K562 (cell line): ENCODE measurements around the gene SKIL. TPM values are rescaled to one million over a fixed set of nuclear protein-coding genes. Genes with fewer than 3 reads are reported as not detected.

Source experiments
- CREB1 ChIP-seq, 2 experiments: sonication (generic) in 1 of 2; formaldehyde crosslinking in 1 of 2; IDR thresholded peaks; 2 replicates each; pipeline versions ENCODE4 v1.6.1 to v1.8.0; 2012 to 2022; ENCODE audit warnings: inconsistent platforms in 1 of 2, mild to moderate bottlenecking in 1 of 2, missing genetic modification reagents in 1 of 2, moderate library complexity in 1 of 2
- E2F1 ChIP-seq: sonication (generic); formaldehyde crosslinking; IDR thresholded peaks from 2 replicates; pipeline ENCODE4 v1.8.1; 2023; ENCODE audit warnings: mild to moderate bottlenecking, missing genetic modification reagents, moderate library complexity
- JUN ChIP-seq, 2 experiments: sonication (generic) in 1 of 2; formaldehyde crosslinking in 1 of 2; IDR thresholded peaks; 2 replicates each; pipeline versions ENCODE4 v1.6.1 to v1.8.0; 2012 to 2022; ENCODE audit warnings: borderline replicate concordance in 2 of 2, mild to moderate bottlenecking in 2 of 2, improper control_type of control experiment in 1 of 2, low read depth in 1 of 2, low read length in 1 of 2, missing genetic modification reagents in 1 of 2
- MAFK ChIP-seq: IDR thresholded peaks from 2 replicates; pipeline ENCODE4 v1.6.1; 2011; ENCODE audit warnings: low read length, improper control_type of control experiment
- NR2F6 ChIP-seq: fragments of 450-650 bp; formaldehyde crosslinking; IDR thresholded peaks from 2 replicates; pipeline ENCODE4 v1.4.0; 2020; ENCODE audit warnings: mild to moderate bottlenecking
- OTX1 ChIP-seq: fragments of 450-650 bp; formaldehyde crosslinking; IDR thresholded peaks from 2 replicates; pipeline ENCODE4 v1.4.0; 2022; ENCODE audit warnings: mild to moderate bottlenecking
- RFX7 ChIP-seq: fragments of 250-450 bp; sonication (Bioruptor Pico); IDR thresholded peaks from 2 replicates; pipeline ENCODE4 v1.5.1; 2021; ENCODE audit warnings: mild to moderate bottlenecking
- SLC30A9 ChIP-seq: fragments of 250-450 bp; sonication (Bioruptor Pico); IDR thresholded peaks from 2 replicates; pipeline ENCODE4 v1.8.0; 2022; ENCODE audit warnings: mild to moderate bottlenecking, moderate library complexity
- SNRNP70 ChIP-seq: fragments of 200-400 bp; formaldehyde crosslinking; optimal IDR thresholded peaks from 2 replicates; pipeline ENCODE3; 2017; ENCODE audit warnings: low read depth, low read length
- SRSF1 ChIP-seq: fragments of 200-400 bp; formaldehyde crosslinking; IDR thresholded peaks from 2 replicates; pipeline ENCODE4 v1.6.1; 2017; ENCODE audit warnings: mild to moderate bottlenecking, low read depth, low read length, moderate library complexity
- THRA ChIP-seq: fragments of 450-650 bp; IDR thresholded peaks from 2 replicates; pipeline ENCODE4 v1.6.1; 2017; ENCODE audit warnings: mild to moderate bottlenecking, moderate library complexity
- XRCC3 ChIP-seq: fragments of 450-650 bp; IDR thresholded peaks from 2 replicates; pipeline ENCODE4 v1.6.1; 2017; ENCODE audit warnings: mild to moderate bottlenecking, moderate library complexity
- ZNF140 ChIP-seq: fragments of 250-450 bp; sonication (Bioruptor Pico); IDR thresholded peaks from 2 replicates; pipeline ENCODE4 v1.8.0; 2021; ENCODE audit warnings: moderate library complexity, mild to moderate bottlenecking, inconsistent platforms
- ZNF197 ChIP-seq: fragments of 200-800 bp; sonication (Bioruptor generic); IDR thresholded peaks from 2 replicates; pipeline ENCODE4 v1.6.1; 2016; ENCODE audit warnings: low read depth, missing genetic modification characterization, missing compliant biosample characterization
- ZNF398 ChIP-seq: fragments of 250-450 bp; sonication (Bioruptor Pico); IDR thresholded peaks from 2 replicates; pipeline ENCODE4 v1.8.0; 2021; ENCODE audit warnings: moderate library complexity, mild to moderate bottlenecking, inconsistent platforms
- ZNF41 ChIP-seq: fragments of 250-450 bp; sonication (Bioruptor Pico); conservative IDR thresholded peaks from 2 replicates; pipeline ENCODE4 v1.4.0; 2020; ENCODE audit warnings: mild to moderate bottlenecking
- ZNF431 ChIP-seq: sonication (generic); formaldehyde crosslinking; IDR thresholded peaks from 2 replicates; pipeline ENCODE4 v1.8.0; 2022; ENCODE audit warnings: mild to moderate bottlenecking, missing genetic modification reagents
- ZNF561 ChIP-seq: fragments of 450-650 bp; formaldehyde crosslinking; conservative IDR thresholded peaks from 2 replicates; pipeline ENCODE4 v1.4.0; 2020; ENCODE audit warnings: mild to moderate bottlenecking, moderate library complexity
- ZNF717 ChIP-seq: fragments of 250-450 bp; sonication (Bioruptor Pico); IDR thresholded peaks from 2 replicates; pipeline ENCODE4 v1.5.0; 2021
- ZNF740 ChIP-seq, 3 experiments: fragments of 200-800 bp in 1 of 3; sonication (Bioruptor generic) in 1 of 3; sonication (generic) in 1 of 3; formaldehyde crosslinking in 1 of 3; IDR thresholded peaks; 2 replicates each; pipeline versions ENCODE4 v1.6.1 to v1.8.0; 2016 to 2022; ENCODE audit warnings: mild to moderate bottlenecking in 2 of 3, missing compliant biosample characterization in 2 of 3, missing genetic modification characterization in 2 of 3, missing genetic modification reagents in 1 of 3
- ZNF75A ChIP-seq: fragments of 450-650 bp; formaldehyde crosslinking; IDR thresholded peaks from 2 replicates; pipeline ENCODE4 v1.4.0; 2020; ENCODE audit warnings: mild to moderate bottlenecking
- polyA plus RNA-seq, 8 experiments: library from polyadenylated mRNA; depleted of rRNA in 4 of 8; stranded (reverse) in 5 of 8; unstranded in 3 of 8; fragments of >200 nt; fragmentation: Nextera tagmentation in 2 of 8; fragmentation: Illumina TruSeq in 1 of 8; extraction: Ambion mirVana in 2 of 8; extraction: Trizol in 1 of 8; gene quantifications; 2 replicates each; pipeline versions ENCODE4 v1.2.1 to v1.2.3, GENCODE V29; 2011 to 2014; ENCODE audit warnings: inconsistent platforms in 1 of 8, missing spikeins in 1 of 8
- total RNA-seq, 7 experiments: library from RNA; depleted of rRNA in 6 of 7; stranded (reverse); fragments of >200 nt in 6 of 7; fragmentation: Illumina TruSeq in 2 of 7; extraction: Trizol in 2 of 7; gene quantifications; 2 replicates each; pipeline versions ENCODE4 v1.2.1 to v1.2.3, GENCODE V29; 2011 to 2021; ENCODE audit warnings: low replicate concordance in 1 of 7

The SKIL gene
- total and polyA plus RNA-seq, 9 of the 15 experiments (the other 6 are each of a cell fraction or from before 2014, with no cell fraction given) = 4.3 to 19.1 (median 9.7) TPM

GRCh38 chr3:170357176-170358041 lies at the start of gene SKIL (continued):
- TF ChIP-seq ZNF398 (CRISPR knock-in tag) = no peak
- TF ChIP-seq JUN (IDR thresholded peaks at IDR 0.05; ENCODE audit: borderline replicate concordance, low read depth, low read length) = peak; percentile 70; the same call in 1 of the 2 replicates
- TF ChIP-seq JUN (CRISPR knock-in tag; IDR thresholded peaks at IDR 0.05; ENCODE audit: borderline replicate concordance) = peak; percentile 92
- no peak for TF ChIP-seq ZNF140 (CRISPR knock-in tag)
- peak; percentile 95 for TF ChIP-seq CREB1 (IDR thresholded peaks at IDR 0.05)
- peak; percentile 92 for TF ChIP-seq CREB1 (CRISPR knock-in tag; IDR thresholded peaks at IDR 0.05)
- TF ChIP-seq ZNF561 (CRISPR knock-in tag) = no peak
- TF ChIP-seq MAFK = no peak
- no peak for TF ChIP-seq ZNF75A
- TF ChIP-seq ZNF197 (CRISPR knock-in tag) = peak; percentile 97
- TF ChIP-seq SLC30A9 (CRISPR knock-in tag) = no peak
- no peak for TF ChIP-seq SRSF1
- peak; percentile 26; the same call in 1 of the 2 replicates for TF ChIP-seq ZNF41 (CRISPR knock-in tag)
- TF ChIP-seq NR2F6 (CRISPR knock-in tag) = no peak
- 0 out of 2 replicates have a peak, but pooled peaks have one; percentile 15 for TF ChIP-seq ZNF431 (CRISPR knock-in tag)
- TF ChIP-seq XRCC3 = no peak
- no peak for TF ChIP-seq ZNF717 (CRISPR knock-in tag)
- peak; percentile 50 for TF ChIP-seq ZNF740 (CRISPR knock-in tag; IDR thresholded peaks at IDR 0.05)
- peak in 1 of 2 experiments; percentile 70; a peak in 1 of 4 replicates for TF ChIP-seq ZNF740 (tag; IDR thresholded peaks at IDR 0.05)
- no peak for TF ChIP-seq THRA
- TF ChIP-seq E2F1 (CRISPR knock-in tag) = no peak
- no peak for TF ChIP-seq SNRNP70
- no peak for TF ChIP-seq RFX7 (CRISPR knock-in tag)
- TF ChIP-seq OTX1 (CRISPR knock-in tag) = no peak
